CD14-positive monocyte (primary cell): Measurements from ENCODE around the gene ARL4D. TPM values are rescaled to one million over a fixed set of nuclear protein-coding genes. Genes with fewer than 3 reads are reported as not detected.
A peak's percentile ranks its signal among the peaks of the same experiment; 100 is the strongest.

Experiments used
- DNase-seq, 3 donors: peaks; one replicate each; pipeline ENCODE4 v3.0.0-alpha.2; 2011 to 2022
- H2AFZ ChIP-seq: 2 replicates; pipeline ENCODE4 v1.6.0; 2012; ENCODE audit warnings: mild to moderate bottlenecking, low read depth, low read length, inconsistent platforms; ENCODE audit not compliant: insufficient read depth, poor library complexity, severe bottlenecking
- H3K27ac ChIP-seq, 2 donors: 1 replicate in 1 of 2; 2 replicates in 1 of 2; pipeline ENCODE4 v1.5.1; 2012 to 2013; ENCODE audit warnings: low read length in 2 of 2, control low read depth in 1 of 2, inconsistent platforms in 1 of 2, low read depth in 1 of 2, mild to moderate bottlenecking in 1 of 2
- H3K27me3 ChIP-seq, 2 donors: one replicate each; pipeline versions ENCODE4 v1.6.0 to v1.6.1; 2011 to 2013; ENCODE audit warnings: low read length in 2 of 2; ENCODE audit not compliant: control insufficient read depth in 2 of 2, insufficient read depth in 2 of 2
- H3K36me3 ChIP-seq, 2 donors: replicated peaks in 1 of 2; 1 replicate in 1 of 2; 2 replicates in 1 of 2; pipeline versions ENCODE4 v1.5.1 to v1.6.1; 2012 to 2013; ENCODE audit warnings: low read length in 2 of 2, control low read depth in 1 of 2, inconsistent platforms in 1 of 2, mild to moderate bottlenecking in 1 of 2; ENCODE audit not compliant: insufficient read depth in 2 of 2, control insufficient read depth in 1 of 2
- H3K4me1 ChIP-seq, 2 donors: 1 replicate in 1 of 2; 2 replicates in 1 of 2; pipeline versions ENCODE4 v1.5.1 to v1.6.1; 2012 to 2013; ENCODE audit warnings: low read length in 2 of 2, control low read depth in 1 of 2, inconsistent platforms in 1 of 2, mild to moderate bottlenecking in 1 of 2, moderate library complexity in 1 of 2; ENCODE audit not compliant: insufficient read depth in 2 of 2, control insufficient read depth in 1 of 2
- H3K4me2 ChIP-seq: replicated peaks from 2 replicates; pipeline ENCODE3; 2012; ENCODE audit warnings: low read length, moderate library complexity, mild to moderate bottlenecking; ENCODE audit not compliant: poor library complexity, severe bottlenecking; ENCODE audit errors: extremely low read depth
- H3K4me3 ChIP-seq, 3 experiments: fragments of 200-600 bp in 1 of 3; sonication (generic) in 1 of 3; replicated peaks in 1 of 3; 1 replicate in 2 of 3; 2 replicates in 1 of 3; pipeline ENCODE4 v1.5.1; 2011 to 2013; ENCODE audit warnings: low read length in 3 of 3, mild to moderate bottlenecking in 3 of 3, control low read depth in 2 of 3, low read depth in 2 of 3, inconsistent platforms in 1 of 3, moderate library complexity in 1 of 3
- H3K79me2 ChIP-seq: 2 replicates; pipeline ENCODE4 v1.6.0; 2012; ENCODE audit warnings: mild to moderate bottlenecking, control low read depth, inconsistent platforms, low read length, moderate library complexity; ENCODE audit not compliant: insufficient read depth
- H3K9ac ChIP-seq: 2 replicates; pipeline ENCODE4 v1.6.0; 2017; ENCODE audit warnings: low read length, mild to moderate bottlenecking; ENCODE audit not compliant: insufficient read depth, poor library complexity, severe bottlenecking
- H3K9me3 ChIP-seq, 2 donors: replicated peaks in 1 of 2; 1 replicate in 1 of 2; 2 replicates in 1 of 2; pipeline versions ENCODE4 v1.5.1 to v1.6.1; 2012 to 2013; ENCODE audit warnings: low read length in 2 of 2, control low read depth in 1 of 2; ENCODE audit not compliant: control insufficient read depth in 1 of 2, insufficient read depth in 1 of 2
- H4K20me1 ChIP-seq: 2 replicates; pipeline ENCODE4 v1.6.0; 2012; ENCODE audit warnings: mild to moderate bottlenecking, low read length, control low read depth, moderate library complexity; ENCODE audit not compliant: insufficient read depth
- H3K27ac Mint-ChIP-seq, 7 donors: one replicate each; pipeline ENCODE4 v1.8.0; 2020; ENCODE audit warnings: mild to moderate bottlenecking in 7 of 7, mixed read lengths in 7 of 7, moderate library complexity in 6 of 7, inconsistent platforms in 2 of 7
- H3K27me3 Mint-ChIP-seq, 3 donors: one replicate each; pipeline ENCODE4 v1.8.0; 2021 to 2022; ENCODE audit warnings: low read depth in 3 of 3, mild to moderate bottlenecking in 3 of 3, mixed read lengths in 3 of 3, moderate library complexity in 3 of 3, inconsistent platforms in 1 of 3
- H3K36me3 Mint-ChIP-seq, 2 donors: one replicate each; pipeline ENCODE4 v1.8.0; 2020; ENCODE audit warnings: mixed read lengths in 2 of 2, inconsistent platforms in 1 of 2, mild to moderate bottlenecking in 1 of 2
- H3K4me1 Mint-ChIP-seq: one replicate; pipeline ENCODE4 v1.8.0; 2020; ENCODE audit warnings: mild to moderate bottlenecking, mixed read lengths
- H3K4me3 Mint-ChIP-seq, 2 donors: one replicate each; pipeline ENCODE4 v1.8.0; 2020; ENCODE audit warnings: mild to moderate bottlenecking in 2 of 2, mixed read lengths in 2 of 2, moderate library complexity in 1 of 2
- H3K9me3 Mint-ChIP-seq, 7 donors: one replicate each; pipeline ENCODE4 v1.8.0; 2020 to 2022; ENCODE audit warnings: mixed read lengths in 7 of 7, mild to moderate bottlenecking in 6 of 7, moderate library complexity in 6 of 7, inconsistent platforms in 2 of 7
- CTCF ChIP-seq: fragments of 200-600 bp; IDR thresholded peaks from one replicate; pipeline ENCODE4 v1.8.0; 2022; ENCODE audit warnings: antibody characterized with exemption, mild to moderate bottlenecking
- WGBS: methylation state at CpG from one replicate; pipeline ENCODE4 v1.1.5; 2013; ENCODE audit warnings: missing lambda C conversion rate; ENCODE audit not compliant: insufficient coverage; 5-methylcytosine and 5-hydroxymethylcytosine counted together
- intact Hi-C, 2 donors: fragments of 100-400 bp; cut with micrococcal nuclease; formaldehyde crosslinking; loops; one replicate each; pipeline versions ENCODE4 v1.15.0 to v1.15.1; 2023
- polyA plus RNA-seq, 3 donors: library from polyadenylated mRNA; depleted of rRNA in 1 of 3; unstranded in 2 of 3; stranded (reverse) in 1 of 3; fragments of 300-500 nt in 2 of 3; fragments of >200 nt in 1 of 3; fragmentation: Illumina TruSeq in 2 of 3; gene quantifications; 1 replicate in 2 of 3; 2 replicates in 1 of 3; pipeline ENCODE4 v1.2.3, GENCODE V29; 2012 to 2021

The ARL4D gene
- polyA plus RNA-seq, 3 donors: 0.75 to 2.4 (median 1.7) TPM

- H3K4me3 ChIP-seq: no peak overlapping the region
- H3K9me3 Mint-ChIP-seq: peaks cover 11 to 32% (median 25%) of the 10 kb centered on the region in 7 donors
- TF ChIP-seq CTCF: no peak
- H2AFZ ChIP-seq: no peak overlapping the region
- peaks cover 6% of the 10 kb centered on the region for H3K79me2 ChIP-seq
- H3K4me1 Mint-ChIP-seq: peaks cover 17% of the 10 kb centered on the region
- no peak for DNase-seq
- no peak overlapping the region for H3K4me2 ChIP-seq
- H3K36me3 ChIP-seq: no peaks in the 10 kb centered on the region
- H3K27me3 Mint-ChIP-seq: peaks cover 0 to 2% (median 1%) of the 10 kb centered on the region in 3 donors
- H3K9me3 ChIP-seq: peaks cover 19 to 21% of the 10 kb centered on the region in 2 donors
- no peaks in the 10 kb centered on the region for H3K27me3 ChIP-seq
- H4K20me1 ChIP-seq: no peaks in the 10 kb centered on the region
- H3K4me3 Mint-ChIP-seq: no peak overlapping the region
- 100% methylated on average over 1 of the region's 2 CpGs for WGBS
- no peak overlapping the region for H3K9ac ChIP-seq
- H3K27ac ChIP-seq: no peak overlapping the region
- peaks cover 9% of the 10 kb centered on the region in 2 donors for H3K36me3 Mint-ChIP-seq
- intact Hi-C loops: no loop called here
- peak overlapping the region in 1 of 7 donors; percentile 49 for H3K27ac Mint-ChIP-seq
- peaks cover 10 to 20% of the 10 kb centered on the region in 2 donors for H3K4me1 ChIP-seq
Measured at GRCh38 chr17:43384476-43384862, 14.3 kb upstream of the ARL4D start.

GRCh38 chr17:43385046-43385831 is 13.6 kb upstream of the ARL4D start:
- no peak overlapping the region for H3K9ac ChIP-seq
- no peak for DNase-seq
- no peaks in the 10 kb centered on the region for H3K27me3 ChIP-seq
- TF ChIP-seq CTCF: no peak
- Mint-ChIP-seq H3K4me3 (no peak overlapping the region), H3K27me3 (peaks cover 0 to 2% (median 1%) of the 10 kb centered on the region in 3 donors), H3K27ac (no peak overlapping the region), H3K4me1 (peaks cover 23% of the 10 kb centered on the region), H3K9me3 (peaks cover 11 to 25% (median 17%) of the 10 kb centered on the region in 7 donors), H3K36me3 (peaks cover 9% of the 10 kb centered on the region in 2 donors)
- peaks cover 6% of the 10 kb centered on the region for H3K79me2 ChIP-seq
- peaks cover 12 to 13% of the 10 kb centered on the region in 2 donors for H3K9me3 ChIP-seq
- H4K20me1 ChIP-seq: no peaks in the 10 kb centered on the region
- H3K4me3 ChIP-seq: no peak overlapping the region
- no peak overlapping the region for H3K27ac ChIP-seq
- WGBS: 74% methylated on average over 5 of the region's 5 CpGs
- no peaks in the 10 kb centered on the region for H3K36me3 ChIP-seq
- intact Hi-C loops: no loop called here
- peaks cover 12 to 23% of the 10 kb centered on the region in 2 donors for H3K4me1 ChIP-seq
- no peak overlapping the region for H2AFZ ChIP-seq
- H3K4me2 ChIP-seq: no peak overlapping the region
